HG03045 (cell line): ENCODE data around the gene FGF3.

Experiments
- ATAC-seq: cut with Tn5 transposase; IDR thresholded peaks from one replicate; pipeline ENCODE4 v1.9.1; 2021; ENCODE audit warnings: mild to moderate bottlenecking, moderate library complexity; ENCODE audit not compliant: unreplicated experiment

The FGF3 gene

DNA sequence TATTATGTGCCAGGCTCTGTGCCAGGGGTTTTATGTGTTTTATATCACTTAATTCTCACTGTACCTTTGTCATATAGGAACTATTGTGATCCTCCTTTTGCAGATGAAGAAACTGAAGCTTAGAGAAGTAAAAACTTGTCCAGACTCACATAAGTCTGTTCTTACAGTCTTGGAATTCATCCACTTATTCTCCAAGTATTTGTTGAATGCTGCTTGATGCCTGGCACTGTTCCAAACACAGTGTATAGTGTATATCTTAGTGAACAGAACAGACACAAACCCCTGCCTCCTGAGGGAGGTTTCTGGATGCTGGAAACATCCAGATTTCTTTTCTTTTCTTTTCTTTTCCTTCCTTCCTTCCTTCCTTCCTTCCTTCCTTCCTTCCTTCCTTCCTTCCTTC is 29.0 kb upstream of the FGF3 start:
- ATAC-seq = no peak

DNA sequence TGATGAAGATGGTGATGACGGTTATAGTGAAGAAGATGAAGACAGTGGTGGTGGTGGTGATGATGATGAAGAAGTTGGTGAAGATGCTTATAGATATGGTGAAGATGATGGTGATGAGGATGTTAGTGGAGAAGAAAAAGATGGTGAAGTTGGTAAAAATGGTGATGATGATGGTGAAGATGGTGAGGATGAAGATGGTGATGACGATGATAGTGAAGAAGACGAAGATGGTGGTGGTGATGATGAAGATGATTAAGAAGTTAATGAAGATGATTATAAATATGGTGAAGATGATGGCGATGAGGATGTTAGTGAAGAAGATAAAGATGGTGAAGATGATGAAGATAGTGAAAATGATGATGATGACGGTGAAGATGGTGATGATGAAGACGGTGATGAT is 25.2 kb upstream of the FGF3 start:
- no peak for ATAC-seq

DNA sequence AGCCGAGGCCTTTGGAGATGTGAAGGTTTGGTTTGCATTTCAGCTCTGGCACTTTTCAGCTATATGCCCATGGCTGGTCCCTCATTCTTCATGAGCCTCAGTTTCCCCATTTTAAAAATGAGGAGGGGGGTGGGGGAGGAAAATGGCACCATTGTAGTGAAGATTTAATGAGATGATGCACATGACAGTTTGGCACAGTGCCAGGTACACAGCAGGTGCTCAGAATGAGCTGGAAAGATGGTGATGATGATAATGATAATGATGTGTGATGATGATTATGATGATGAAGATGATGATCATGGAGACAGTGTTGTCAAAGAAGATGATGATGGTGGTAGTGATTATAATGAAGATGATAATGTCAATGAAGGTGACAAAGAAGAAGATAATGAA is 24.3 kb upstream of the FGF3 start:
- no peak for ATAC-seq

GRCh38 chr11:69842746-69843528 is 23.7 kb upstream of the FGF3 start:
- no peak for ATAC-seq

DNA sequence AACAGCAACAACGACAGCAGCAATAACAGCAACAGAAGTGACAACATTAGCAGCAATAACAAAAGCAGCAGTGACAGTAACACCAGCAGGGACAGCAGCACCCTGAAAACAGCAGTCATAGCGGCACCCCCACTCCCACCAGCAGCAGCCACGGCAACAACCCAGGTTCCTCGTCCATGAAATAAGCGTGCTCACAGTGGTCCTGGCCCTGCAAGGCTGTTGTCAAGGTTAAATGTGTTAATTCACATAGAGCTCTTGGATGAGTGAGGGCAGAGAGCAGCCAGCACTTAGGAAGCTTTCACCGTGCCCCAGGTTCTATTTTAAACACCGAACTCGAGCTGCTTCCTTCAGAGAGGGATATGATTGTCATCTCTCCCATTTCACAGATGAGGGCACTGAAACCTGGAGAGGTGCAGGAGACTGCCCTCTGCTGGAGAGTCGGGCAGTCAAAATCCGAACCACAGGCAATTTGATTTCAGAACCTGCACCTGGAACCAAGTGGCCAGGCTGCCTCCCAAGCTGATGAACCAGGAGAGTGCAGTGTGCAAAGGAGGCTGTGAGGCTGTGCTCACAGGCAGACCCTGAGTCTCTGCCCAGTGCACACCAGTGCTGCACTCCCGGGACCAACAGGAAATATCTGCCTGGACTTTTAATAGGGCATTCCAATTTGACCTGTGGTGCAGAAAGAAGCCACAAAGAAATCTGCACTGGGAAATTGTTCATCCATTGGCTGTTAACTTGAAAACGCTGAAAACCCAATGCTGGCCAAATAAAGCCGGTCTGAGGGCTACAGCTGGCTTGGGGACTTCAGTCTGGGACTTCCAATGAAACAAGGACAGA is 22.9 kb upstream of the FGF3 start:
- no peak for ATAC-seq

- no peak for ATAC-seq
Observed at GRCh38 chr11:69841170-69841858, 22.1 kb upstream of the FGF3 start.

DNA sequence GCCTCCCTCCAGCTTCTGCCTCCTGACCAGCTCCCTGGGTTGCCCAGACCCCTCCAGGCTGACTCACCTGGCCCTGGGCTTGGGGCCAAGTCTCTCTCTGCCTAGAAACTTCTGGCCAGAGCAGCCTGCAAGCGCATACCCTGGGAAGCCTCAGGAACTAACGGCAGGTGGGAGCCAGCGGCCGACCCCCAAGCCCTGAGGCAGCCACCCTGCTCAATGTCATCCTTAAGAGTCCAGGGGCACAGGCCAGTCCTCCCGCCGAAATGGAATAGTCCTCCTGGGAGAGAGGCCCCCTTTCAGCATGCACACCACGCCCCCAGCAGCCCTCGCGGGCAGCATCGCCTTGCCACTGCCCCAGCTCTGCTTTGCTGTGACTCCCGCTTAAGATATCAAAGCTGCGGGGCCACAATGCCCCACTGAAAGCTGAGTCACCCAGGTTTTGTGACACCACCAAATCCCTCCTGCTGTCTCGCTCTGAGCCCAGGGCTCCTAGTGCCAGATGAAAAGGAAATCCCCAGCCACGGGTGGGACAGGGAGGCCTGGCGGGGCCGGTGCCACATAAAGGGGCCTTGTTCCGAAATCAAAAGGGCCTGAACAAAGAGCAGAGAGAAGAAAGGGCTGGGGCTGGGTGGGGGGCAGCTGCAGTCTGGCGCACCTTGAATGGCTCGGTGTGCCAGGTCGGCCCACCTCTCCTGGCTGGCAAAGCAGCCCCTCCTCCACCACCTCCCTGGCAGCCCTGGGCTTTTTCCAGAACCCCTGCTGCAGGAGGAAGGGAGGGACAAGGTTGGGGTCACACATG is 21.4 kb upstream of the FGF3 start:
- ATAC-seq = no peak

- no peak for ATAC-seq
Observed at GRCh38 chr11:69839516-69839915, 20.3 kb upstream of the FGF3 start.

- no peak for ATAC-seq
Observed at GRCh38 chr11:69837791-69838190, 18.6 kb upstream of the FGF3 start.

DNA sequence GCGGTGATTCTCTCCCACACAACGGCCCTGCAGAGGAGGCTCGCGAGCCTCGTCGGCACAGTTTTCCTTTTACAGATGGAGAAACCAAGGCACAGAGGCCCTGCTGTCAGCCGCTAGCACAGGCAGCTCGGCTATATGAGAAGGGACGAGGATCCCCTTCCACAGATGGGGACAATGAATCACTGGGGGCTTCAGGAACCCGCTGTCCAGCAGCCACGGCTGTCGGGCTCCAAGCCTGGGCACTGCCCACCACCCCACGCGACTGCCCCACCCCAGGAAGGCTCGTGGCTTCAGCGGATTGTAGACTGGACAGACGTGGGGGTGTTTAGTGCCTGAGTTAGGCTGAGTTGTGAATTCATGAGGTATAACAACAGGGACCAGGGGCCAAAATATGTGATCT is 17.2 kb upstream of the FGF3 start:
- no peak for ATAC-seq

DNA sequence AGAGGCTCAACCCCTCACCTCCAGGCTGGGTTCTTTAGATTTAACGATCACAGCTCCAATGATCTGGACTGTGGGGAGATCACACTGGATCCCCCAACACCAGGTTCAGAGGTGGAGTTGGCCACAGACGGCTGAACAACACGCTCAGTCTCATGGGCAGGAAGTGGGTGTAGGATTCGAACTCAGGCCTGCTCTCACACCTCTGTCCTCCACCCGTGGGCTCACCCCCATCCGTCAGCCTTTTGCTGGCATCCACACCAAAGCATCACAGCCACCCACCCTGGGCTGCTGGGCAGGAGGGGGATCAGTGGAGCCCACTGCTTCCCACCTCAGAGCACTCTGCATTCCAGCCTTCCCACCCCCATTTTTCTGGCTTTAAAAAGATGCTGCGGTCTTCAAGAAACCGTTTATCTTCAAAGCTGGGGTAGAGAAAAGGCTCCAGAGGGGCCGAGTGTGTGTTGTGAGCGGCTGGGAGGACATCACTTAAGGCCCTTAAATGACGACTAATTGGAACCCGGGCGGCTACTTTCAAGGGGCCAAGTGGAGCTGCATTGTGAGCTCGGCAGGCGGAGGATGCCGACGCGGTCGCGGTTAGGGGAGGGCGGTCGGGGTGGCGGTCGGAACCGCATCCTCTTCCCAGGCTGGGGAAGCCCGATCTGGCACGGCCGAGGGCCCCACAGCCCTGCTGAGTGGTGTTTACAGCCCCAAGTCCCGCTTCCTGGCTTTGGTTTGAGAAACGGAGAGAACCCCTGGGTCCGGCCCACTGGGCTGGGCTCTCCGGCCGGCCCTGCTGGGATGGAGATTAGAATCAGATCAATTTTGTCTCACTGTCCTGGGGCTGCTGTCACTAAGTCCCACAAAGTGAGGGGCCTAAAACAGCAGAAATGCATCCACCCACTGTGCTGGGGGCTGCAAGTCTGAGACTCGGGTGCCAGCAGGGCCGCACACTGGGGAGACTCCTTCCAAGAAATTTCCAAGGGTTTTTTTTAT is 15.9 kb upstream of the FGF3 start:
- no peak for ATAC-seq

DNA sequence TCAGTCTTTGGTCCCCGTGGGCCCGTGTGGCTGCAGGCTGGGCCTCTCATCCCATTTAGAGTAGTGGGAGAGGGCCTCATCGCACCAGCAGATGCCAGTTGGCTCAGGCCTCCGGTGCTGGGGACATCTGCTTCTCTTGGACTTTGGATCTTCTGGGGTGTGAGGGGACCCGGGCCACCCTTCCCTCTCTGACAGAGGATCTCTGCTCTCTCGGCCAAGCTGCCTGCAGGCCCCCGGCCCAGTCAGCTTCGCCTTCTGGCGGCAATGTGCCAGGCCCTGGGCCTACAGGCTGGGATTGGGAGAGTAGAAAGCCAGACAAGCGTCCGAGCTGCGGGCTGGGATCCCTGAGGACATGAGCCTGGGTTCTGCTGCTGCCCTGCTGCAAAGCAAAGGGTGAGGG is 15.0 kb upstream of the FGF3 start:
- ATAC-seq = no peak

- ATAC-seq = no peak
Observed at GRCh38 chr11:69832561-69833413, 13.6 kb upstream of the FGF3 start.

GRCh38 chr11:69831985-69832384 is 12.8 kb upstream of the FGF3 start:
- no peak for ATAC-seq

DNA sequence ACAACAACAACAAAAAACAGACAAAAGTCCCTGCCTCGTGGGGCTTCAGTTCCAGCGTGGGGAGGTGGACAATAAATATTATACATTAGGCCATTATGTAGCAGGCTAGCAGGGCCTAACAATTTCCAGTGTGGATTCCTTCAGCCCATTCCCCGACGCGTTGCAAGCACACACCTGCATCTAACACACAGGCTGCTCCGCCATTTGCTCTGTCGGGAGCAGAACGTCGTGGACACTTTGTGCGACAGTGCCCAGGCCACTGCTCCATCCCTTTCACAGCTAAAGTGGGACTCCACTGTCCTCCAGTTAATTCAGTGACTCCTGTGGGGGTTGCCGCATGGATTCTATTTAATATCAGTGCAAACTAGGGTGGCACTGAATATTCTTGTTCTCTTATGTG is 10.9 kb upstream of the FGF3 start:
- ATAC-seq = no peak

DNA sequence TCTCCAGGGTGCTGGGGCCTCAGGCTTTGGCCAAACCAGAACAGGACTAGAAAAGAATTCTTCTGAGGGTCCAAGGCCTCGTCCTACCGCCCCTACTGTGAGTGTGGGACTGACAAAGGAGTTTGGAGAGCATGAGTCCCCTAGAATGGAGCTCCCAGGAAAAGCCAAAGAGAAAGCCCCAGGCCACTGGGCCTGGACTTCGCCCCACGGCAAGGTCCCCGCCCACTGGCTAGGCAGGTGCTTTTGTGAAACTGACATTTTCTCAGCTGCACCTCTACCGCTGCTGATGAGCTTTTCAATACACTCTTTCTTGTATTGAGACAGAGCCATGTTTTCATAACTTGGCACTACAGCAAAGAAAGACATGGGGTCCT is 9.7 kb upstream of the FGF3 start:
- no peak for ATAC-seq

DNA sequence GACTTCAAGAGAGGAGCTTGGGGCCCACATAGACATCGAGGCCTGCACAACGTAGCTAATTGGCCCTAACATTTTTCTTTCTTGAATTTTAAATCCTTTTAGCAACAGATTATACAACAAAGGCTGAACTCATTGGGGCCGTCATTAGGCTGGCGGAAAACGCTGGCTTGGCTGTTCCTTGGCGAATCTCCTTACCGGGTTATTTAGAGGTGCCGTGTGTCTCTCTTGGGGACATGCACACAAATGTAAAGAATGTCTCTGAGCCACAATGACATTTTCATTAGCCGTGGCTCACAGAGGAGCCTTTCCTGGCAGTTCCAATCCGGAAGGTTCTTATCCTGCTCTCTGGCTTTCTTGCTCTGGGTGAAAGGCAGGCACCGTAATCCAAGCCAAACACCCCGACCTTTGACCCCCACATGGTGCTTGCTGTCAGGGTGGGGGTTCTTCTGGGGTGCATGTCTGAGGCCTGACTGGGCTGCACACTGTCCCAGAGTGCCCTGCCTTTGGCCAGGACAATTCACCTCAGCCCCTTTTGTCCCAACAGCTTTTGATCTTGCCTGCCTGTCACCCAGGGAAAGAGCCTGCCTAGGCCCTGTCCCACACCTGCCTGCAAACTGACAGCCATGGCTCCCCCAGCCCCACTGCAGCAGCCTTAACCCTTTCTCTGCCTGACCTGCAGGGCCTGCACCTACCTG is 9.2 kb upstream of the FGF3 start:
- ATAC-seq = no peak

- ATAC-seq = no peak
Observed at GRCh38 chr11:69826773-69827172, 7.6 kb upstream of the FGF3 start.
